GM13977 (cell line): ENCODE data around the gene LONRF2.
A peak's percentile ranks its signal among the peaks of the same experiment; 100 is the strongest.

Experiments used
- DNase-seq: peaks from one replicate; pipeline ENCODE4 v3.0.0; 2012; ENCODE audit warnings: low spot score
- CTCF ChIP-seq: IDR thresholded peaks from 2 replicates; pipeline ENCODE4 v1.5.1; 2012; ENCODE audit warnings: mild to moderate bottlenecking, control low read depth; ENCODE audit not compliant: insufficient read depth; ENCODE audit errors: extremely low read depth, missing control alignments
- in situ Hi-C: fragments of 300-500 bp; cut with MboI; formaldehyde crosslinking; loops from one replicate; pipeline ENCODE4 v1.12.0; 2022; ENCODE audit warnings: low sequenced_read_pairs, low pct_unique_long_range_greater_than_20kb, mixed read lengths, inconsistent platforms; ENCODE audit not compliant: unreplicated experiment

Gene LONRF2

GRCh38 chr2:100266126-100266525 lies 56.2 kb downstream of the LONRF2 start:
- DNase-seq: no peak
- in situ Hi-C loops: loop anchor here (10.0 to 25.0 kb wide), 2 partner anchors 119 to 704 kb away; no protein-coding TSS in a partner anchor
- no peak for TF ChIP-seq CTCF

GRCh38 chr2:100265226-100265625 lies 57.1 kb downstream of the LONRF2 start:
- no peak for DNase-seq
- in situ Hi-C loops: loop anchor here (10.0 to 25.0 kb wide), 2 partner anchors 120 to 703 kb away; no protein-coding TSS in a partner anchor
- TF ChIP-seq CTCF: no peak

- in situ Hi-C loops: loop anchor here (10.0 to 25.0 kb wide), 2 partner anchors 120 to 702 kb away; no protein-coding TSS in a partner anchor
- TF ChIP-seq CTCF: no peak
- no peak for DNase-seq
Observed at GRCh38 chr2:100264651-100265050, 57.6 kb downstream of the LONRF2 start.

- no peak for TF ChIP-seq CTCF
- in situ Hi-C loops: loop anchor here (10.0 to 25.0 kb wide), 2 partner anchors 121 to 702 kb away; no protein-coding TSS in a partner anchor
- DNase-seq: no peak
Observed at GRCh38 chr2:100264121-100264520, 58.2 kb downstream of the LONRF2 start.

GRCh38 chr2:100262555-100263320 lies 59.6 kb downstream of the LONRF2 start:
- in situ Hi-C loops: loop anchor here (10.0 to 25.0 kb wide), 2 partner anchors 122 to 700 kb away; no protein-coding TSS in a partner anchor
- peak; percentile 71 for DNase-seq
- TF ChIP-seq CTCF: peak; percentile 84

- no peak for TF ChIP-seq CTCF
- no peak for DNase-seq
- in situ Hi-C loops: loop anchor here (10.0 to 25.0 kb wide), 2 partner anchors 123 to 700 kb away; no protein-coding TSS in a partner anchor
Observed at GRCh38 chr2:100262046-100262445, 60.3 kb downstream of the LONRF2 start.
